ENCODE data around the gene ANTXR1. TPM values are rescaled to one million over a fixed set of nuclear protein-coding genes. Genes with fewer than 3 reads are reported as not detected.

ANTXR1 gene
- total RNA-seq, 4 donors from 2014 or later, result 63.0 to 134 (median 113) TPM

DNA sequence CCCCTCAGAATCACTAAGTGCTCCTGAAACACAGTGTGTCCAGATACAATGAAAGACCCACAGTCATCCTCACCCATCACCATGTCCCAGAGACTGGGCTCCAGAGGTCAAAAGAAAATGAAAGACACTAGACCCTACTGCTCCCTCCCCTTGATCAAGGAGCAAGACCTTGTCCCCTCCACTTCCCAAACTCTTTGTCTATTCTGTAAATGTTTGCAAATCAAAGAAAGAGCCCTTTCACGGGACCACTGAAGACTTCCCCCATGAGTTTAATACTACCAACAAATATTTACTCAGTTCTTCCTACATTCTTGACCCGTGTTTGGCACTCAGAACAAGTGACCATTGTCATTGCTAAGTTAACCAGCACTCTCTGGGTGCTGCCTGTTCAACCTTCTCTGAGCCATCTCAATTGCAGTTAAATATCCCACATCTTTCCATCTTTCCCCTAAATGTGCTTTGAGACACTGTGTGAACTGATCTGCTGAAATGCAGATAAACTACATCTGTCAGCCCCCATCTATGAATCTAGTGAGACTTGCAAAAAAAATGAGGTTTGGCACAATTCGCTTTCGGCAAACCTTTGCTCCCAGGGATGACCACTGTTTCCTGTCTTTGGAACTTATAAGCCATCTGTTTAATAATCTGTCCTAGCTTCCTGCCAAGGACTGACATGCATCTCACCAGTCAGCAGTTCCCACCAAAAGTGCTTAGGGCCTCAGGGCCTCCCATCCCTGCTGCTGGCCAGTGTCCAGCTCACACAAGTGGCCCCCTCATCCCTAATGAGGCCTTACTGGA, 203.8 kb downstream of the ANTXR1 start:
- Histone ChIP-seq H3K4me1 (no peaks in the 10 kb centered on the region), H3K36me3 (no peaks in the 10 kb centered on the region), H3K4me3 (no peak overlapping the region), H3K27ac (no peak overlapping the region), H3K9me3 (no peaks in the 10 kb centered on the region), H3K27me3 (no peaks in the 10 kb centered on the region)
- TF ChIP-seq POLR2A (IDR thresholded peaks at IDR 0.05), result no peak
- TF ChIP-seq, protein P1, sequence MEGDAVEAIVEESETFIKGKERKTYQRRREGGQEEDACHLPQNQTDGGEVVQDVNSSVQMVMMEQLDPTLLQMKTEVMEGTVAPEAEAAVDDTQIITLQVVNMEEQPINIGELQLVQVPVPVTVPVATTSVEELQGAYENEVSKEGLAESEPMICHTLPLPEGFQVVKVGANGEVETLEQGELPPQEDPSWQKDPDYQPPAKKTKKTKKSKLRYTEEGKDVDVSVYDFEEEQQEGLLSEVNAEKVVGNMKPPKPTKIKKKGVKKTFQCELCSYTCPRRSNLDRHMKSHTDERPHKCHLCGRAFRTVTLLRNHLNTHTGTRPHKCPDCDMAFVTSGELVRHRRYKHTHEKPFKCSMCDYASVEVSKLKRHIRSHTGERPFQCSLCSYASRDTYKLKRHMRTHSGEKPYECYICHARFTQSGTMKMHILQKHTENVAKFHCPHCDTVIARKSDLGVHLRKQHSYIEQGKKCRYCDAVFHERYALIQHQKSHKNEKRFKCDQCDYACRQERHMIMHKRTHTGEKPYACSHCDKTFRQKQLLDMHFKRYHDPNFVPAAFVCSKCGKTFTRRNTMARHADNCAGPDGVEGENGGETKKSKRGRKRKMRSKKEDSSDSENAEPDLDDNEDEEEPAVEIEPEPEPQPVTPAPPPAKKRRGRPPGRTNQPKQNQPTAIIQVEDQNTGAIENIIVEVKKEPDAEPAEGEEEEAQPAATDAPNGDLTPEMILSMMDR (IDR thresholded peaks at IDR 0.05), result no peak
- intact Hi-C loops (cut with DNase I; ENCODE audit: low total_unique reads), result no loop called here
- no peak for DNase-seq

DNA sequence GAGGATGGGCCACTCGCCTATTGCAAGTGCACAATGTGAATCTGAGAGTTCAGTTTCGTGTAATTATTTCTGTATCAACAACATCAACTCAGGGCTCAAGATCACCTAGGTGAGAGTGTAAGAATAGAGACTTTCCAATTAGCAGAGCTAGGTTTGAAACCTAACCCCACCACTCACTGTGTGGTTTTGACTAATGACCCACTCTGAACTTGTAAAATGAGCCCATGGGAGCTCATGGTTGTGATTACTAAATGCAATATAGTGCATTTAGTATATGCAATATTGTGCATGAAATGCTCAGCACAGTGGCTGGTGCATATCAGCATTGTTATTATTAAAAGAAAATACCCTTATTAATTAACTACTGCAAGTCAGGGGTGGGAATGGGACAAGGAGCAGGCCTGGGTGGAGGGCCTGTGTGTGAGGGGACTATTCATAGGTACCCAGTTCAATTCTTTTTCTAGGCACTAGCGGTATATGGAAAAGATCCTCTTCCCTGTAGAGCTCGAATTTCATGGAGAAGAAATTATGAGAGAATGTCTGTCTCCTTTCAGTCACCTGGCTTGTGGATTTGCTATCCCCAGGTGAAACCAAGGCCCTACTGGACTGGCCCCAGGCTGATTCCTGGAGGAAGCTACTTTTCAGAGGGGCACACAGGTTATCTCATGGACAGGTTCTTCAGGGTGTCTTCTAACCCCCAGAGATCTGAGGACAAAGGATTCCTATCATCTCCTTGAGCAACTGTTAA, 204.5 kb downstream of the ANTXR1 start:
- no peak overlapping the region for H3K27ac ChIP-seq
- no peaks in the 10 kb centered on the region for H3K36me3 ChIP-seq
- H3K4me1 ChIP-seq, result peaks cover 0 to 4% of the 10 kb centered on the region in 2 donors
- TF ChIP-seq, protein P1 (IDR thresholded peaks at IDR 0.05), result no peak
- no peak for TF ChIP-seq POLR2A (IDR thresholded peaks at IDR 0.05)
- no peaks in the 10 kb centered on the region for H3K27me3 ChIP-seq
- intact Hi-C loops (cut with DNase I; ENCODE audit: low total_unique reads), result no loop called here
- H3K9me3 ChIP-seq, result no peaks in the 10 kb centered on the region
- no peak overlapping the region for H3K4me3 ChIP-seq
- DNase-seq, result no peak

DNA sequence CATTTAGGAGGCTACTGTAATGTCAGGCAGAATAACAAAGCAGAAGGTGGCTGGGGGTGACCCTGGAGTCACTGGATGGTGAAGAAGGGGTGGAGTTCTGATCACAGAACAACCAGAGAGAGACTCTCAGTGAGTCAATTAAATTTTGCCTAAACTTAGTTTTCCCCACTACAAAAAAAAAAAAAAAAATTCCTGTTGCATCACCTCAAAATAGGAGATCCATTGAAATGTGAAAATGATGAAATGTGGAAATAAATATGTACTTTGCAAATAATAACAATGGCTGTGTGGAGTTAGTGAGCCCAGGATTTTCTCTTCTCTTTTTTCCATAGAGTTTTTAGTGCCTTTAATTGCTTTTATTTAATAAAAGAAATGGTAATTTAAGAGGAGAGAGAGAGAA, 208.5 kb downstream of the ANTXR1 start:
- intact Hi-C loops (cut with DNase I; ENCODE audit: low total_unique reads), result no loop called here
- no peak for DNase-seq
- TF ChIP-seq POLR2A (IDR thresholded peaks at IDR 0.05), result no peak
- TF ChIP-seq, protein P1 (IDR thresholded peaks at IDR 0.05), result no peak
- no peaks in the 10 kb centered on the region for H3K27me3 ChIP-seq
- no peaks in the 10 kb centered on the region for H3K36me3 ChIP-seq
- no peak overlapping the region for H3K4me3 ChIP-seq
- peak overlapping the region; percentile 42 to 62 for H3K27ac ChIP-seq
- H3K9me3 ChIP-seq, result no peaks in the 10 kb centered on the region
- peaks cover 0 to 4% of the 10 kb centered on the region in 2 donors for H3K4me1 ChIP-seq

DNA sequence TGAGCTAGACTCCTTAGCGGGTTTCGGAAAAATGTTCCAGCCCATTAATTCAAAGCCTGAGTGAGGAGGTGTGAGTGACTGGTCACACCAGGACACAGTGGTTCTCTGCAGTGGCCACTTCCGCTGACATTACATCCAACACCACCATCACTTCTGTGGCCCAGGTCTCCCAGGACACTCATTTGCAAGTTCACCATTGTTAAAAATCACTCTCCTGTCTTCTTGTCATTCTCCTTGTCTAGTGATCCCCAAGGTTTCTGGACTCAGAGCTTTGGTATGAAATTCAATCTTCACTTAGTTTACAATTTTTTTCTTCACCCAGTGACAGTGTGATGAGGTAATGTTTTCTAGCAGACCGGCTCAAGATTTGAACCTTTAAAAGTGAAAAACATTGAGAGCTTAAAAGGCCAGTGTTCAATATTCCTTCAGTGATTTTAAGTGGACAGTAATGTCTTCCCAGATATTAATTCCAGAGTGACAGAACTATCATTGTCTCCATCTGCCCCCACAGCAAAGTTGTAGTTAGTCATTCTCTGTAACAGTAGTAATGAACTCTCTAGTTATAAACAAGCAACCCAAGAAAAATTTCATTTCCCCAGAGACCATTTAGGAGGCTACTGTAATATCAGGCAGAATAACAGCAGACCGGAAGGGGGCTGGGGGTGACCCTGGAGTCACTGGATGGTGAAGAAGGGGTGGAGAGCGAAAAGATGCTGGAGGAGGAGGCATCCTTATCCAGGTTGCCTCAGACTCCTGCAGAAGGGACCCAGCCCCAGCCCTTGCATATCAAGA, 209.2 kb downstream of the ANTXR1 start:
- H3K4me1 ChIP-seq, result peaks cover 0 to 4% of the 10 kb centered on the region in 2 donors

DNA sequence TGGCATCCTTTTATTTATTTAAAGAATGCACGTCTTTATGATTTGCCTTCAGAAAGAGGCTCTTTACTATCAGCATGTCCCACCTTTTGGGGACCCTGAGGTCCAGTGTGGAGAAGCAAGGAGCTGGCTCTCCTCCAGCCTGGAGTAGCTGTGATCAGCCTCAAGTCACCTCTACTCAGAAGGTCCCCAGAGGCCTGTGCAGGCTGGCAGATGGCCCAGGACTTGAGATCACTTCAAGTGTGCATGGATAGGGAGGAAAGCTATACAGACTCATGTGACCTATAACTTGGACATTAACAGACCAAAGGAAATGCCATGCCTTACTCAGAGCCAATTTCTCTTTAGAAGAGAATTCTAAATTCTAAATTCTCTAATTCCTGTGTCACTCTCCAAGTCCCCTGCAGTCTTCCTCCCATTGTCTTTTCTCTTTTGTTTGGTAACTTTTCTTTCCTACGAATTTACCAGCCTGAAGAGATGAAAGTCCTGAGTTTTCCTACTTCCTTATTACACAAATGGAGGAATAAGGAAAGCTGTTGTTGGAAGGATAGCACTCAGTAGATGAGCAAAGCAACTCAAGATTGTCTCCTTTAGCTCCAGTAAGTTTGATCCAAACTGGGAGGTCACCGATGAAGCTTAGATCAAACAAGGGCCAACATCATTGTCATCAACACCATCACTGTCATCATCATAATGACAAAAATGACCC, 210.1 kb downstream of the ANTXR1 start:
- Histone ChIP-seq H3K36me3 (no peaks in the 10 kb centered on the region), H3K9me3 (no peaks in the 10 kb centered on the region), H3K27ac (peak overlapping the region; percentile 42 to 62), H3K4me1 (peaks cover 0 to 4% of the 10 kb centered on the region in 2 donors), H3K27me3 (no peaks in the 10 kb centered on the region), H3K4me3 (no peak overlapping the region)
- DNase-seq, result no peak
- no peak for TF ChIP-seq POLR2A (IDR thresholded peaks at IDR 0.05)
- TF ChIP-seq, protein P1 (IDR thresholded peaks at IDR 0.05), result no peak
- intact Hi-C loops (cut with DNase I; ENCODE audit: low total_unique reads), result no loop called here

More for the DNA sequence above, 209.2 kb downstream of the ANTXR1 start:
- no peaks in the 10 kb centered on the region for H3K9me3 ChIP-seq
- H3K4me3 ChIP-seq, result no peak overlapping the region
- TF ChIP-seq POLR2A (IDR thresholded peaks at IDR 0.05), result no peak
- H3K27ac ChIP-seq, result peak overlapping the region; percentile 42 to 62
- DNase-seq, result no peak
- no peaks in the 10 kb centered on the region for H3K36me3 ChIP-seq
- no peaks in the 10 kb centered on the region for H3K27me3 ChIP-seq
- intact Hi-C loops (cut with DNase I; ENCODE audit: low total_unique reads), result no loop called here

Data from uterus (tissue), 4 donors.